Measurements from ENCODE around the gene SLC16A3.
"Not testable (repeated sequence)": the region's sequence is repeated elsewhere in the genome, so short reads cannot be mapped to it uniquely, and the experiment has no call there.

SLC16A3 gene

DNA sequence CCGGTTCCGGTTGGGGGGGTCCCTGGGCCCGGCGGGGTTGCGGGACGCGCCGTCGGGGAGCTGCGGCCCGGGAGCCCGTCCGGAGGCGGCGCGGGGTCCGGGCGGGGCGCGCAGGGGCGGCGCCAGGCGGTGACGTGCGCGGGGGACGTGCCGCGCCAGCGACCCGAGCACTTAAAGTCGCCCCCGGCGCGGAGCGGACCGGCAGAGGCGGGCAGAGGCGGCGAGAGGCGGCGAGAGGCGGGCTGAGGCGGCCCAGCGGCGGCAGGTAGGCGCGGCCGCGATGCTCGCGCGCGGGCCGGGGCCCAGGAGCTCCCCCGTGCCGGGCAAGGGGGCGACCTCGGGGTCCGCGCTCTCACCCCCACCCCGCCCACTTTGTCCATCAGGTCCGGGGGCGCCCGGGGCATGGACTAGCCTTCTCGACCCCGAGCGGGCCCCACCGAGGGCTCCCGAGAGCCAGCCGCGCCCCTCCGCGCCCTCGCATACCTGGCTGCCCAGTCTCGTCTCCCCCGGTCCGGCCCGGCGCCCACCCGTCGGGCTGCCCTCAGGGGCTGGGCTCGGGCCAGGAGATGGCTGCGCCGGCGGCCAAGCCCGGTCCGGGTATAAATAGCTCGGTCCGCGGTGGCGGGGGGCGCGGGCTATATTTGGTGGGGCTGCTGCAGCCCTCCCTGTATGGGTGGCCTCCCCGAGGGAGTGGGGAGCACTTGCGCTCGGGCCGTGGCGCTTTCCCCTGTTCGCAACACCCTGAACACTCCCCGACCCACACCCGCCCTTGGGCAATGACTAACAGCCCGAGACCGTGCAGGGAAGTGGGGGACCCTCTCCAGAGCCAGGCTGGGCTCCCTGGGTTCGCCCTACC lies at the start of gene SLC16A3:
Gene SLC16A3 (plus strand): TSS at position 201 of the 856 bp plus-strand sequence. CDS start 6,967 bp downstream, outside the sequence.
- peak; percentile 88 for DNase-seq (ENCODE audit: low read depth, low spot score)

DNA sequence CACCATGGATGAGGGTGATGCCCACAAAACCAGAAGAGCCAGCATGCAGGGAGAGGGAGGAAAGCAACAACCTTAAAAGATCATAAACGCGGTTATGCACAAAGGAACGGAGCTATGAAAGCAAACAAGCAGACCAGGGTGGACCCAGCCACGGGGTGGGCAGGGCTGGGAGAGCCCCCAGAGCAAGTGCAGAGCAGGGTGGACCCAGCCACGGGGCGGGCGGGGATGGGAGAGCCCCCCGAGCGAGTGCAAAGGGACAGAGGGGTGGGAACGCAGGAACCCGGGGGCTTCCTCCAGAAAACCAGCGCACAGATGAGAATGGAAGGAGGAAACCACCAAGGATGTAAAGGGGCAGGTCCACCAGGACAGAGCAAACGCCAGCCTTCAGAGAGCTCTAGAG lies 49.4 kb upstream of the SLC16A3 start:
- no peak for DNase-seq (ENCODE audit: low read depth, low spot score)

DNA sequence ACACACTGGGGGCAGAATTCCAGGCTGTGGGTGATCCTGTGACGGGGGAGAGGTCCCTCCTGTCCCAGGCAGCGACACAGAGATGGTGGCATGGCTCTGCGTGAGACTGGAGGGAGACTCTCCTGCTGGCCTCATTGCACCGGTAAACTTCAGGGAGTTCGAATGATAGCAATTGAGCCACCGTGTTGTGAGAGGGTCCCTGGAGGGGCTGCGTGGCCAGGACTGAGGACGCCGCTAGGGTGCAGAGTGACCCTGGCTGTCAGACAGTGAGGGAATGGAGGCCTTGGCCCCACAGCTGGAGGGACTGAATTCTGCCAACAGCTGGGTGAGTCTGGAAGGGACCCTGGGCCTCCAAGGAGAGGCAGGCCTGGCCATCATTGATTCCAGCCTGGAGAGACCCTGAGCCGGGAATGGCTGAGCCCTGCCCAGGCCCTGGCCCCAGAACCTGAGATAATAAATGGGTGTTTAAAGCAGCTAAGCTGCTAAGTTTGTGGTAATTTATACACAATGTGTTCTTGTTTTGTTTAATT lies 48.8 kb upstream of the SLC16A3 start:
- DNase-seq (ENCODE audit: low read depth, low spot score), result no peak

DNA sequence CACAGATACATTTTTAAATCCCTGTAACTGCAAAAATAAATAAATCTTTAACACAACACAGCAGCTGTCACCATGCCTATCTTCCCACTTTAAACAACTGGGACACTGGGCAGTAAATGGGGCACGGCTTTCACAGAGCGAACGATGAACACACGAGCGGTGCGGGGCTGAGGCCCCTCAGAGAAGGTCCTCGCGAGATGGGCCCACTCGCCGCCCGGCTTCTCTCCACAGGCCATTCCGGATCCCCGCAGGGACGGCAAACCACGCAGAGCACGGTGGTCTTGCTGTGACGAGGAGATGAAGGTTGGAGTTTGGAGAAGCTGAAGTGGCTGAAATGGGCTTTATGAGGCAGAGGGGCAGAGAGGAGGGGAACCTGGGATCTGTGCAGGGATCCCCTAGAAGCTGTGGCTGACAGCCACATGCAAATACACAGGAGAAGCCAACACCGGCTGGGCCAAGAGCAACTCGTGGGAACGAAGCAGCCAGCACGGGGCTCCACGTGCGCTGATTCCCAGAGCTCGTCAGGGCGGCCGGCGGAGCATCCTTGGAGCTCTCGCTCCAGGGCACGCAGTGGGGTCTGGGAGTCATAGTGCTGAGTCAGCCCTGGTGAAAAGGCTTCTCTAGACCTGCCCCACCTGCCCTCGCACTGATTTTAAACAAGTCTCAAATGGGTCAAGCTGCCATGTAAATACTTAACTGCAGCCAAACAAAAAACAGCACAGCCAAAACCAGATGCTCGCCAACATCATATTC lies 47.9 kb upstream of the SLC16A3 start:
- DNase-seq (ENCODE audit: low read depth, low spot score), result no peak

DNA sequence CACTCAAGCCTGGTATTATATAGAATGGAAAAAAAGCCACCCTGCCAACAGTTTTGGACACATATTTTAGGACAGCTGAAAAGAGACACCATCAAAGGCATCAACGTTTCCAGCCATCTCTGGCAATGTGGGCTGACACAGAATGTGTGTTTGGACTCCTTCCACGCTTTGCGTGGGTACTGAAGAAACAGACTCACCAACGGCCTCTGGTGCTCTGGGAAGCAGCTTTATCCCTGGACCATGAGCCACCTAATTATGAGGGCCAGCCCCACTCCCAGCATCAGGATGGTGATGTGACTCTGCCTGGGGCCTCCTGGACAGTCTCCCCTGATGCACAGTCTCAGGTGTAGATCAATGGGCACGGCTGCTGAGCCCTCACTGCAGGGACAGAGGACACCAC lies 44.1 kb upstream of the SLC16A3 start:
- DNase-seq (ENCODE audit: low read depth, low spot score), result no peak

DNA sequence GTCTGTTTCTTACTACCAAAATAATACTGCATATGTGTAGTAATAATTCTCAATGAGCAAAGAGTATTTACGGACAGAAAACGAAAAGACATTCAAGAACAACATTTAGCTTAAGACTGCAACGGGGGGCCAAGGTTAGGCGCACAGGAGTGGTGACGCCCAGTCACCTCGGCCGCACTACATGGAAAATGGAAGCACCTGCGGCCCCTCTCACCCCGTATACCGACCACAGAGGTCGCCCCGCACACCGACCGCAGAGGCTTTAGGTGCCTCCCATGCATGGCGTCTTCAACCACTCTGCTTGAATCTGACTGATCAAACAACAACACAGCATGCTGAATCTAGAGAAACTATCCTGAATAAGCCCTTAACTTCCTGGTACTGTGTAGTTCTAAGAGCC lies 42.6 kb upstream of the SLC16A3 start:
- DNase-seq (ENCODE audit: low read depth, low spot score), result no peak

DNA sequence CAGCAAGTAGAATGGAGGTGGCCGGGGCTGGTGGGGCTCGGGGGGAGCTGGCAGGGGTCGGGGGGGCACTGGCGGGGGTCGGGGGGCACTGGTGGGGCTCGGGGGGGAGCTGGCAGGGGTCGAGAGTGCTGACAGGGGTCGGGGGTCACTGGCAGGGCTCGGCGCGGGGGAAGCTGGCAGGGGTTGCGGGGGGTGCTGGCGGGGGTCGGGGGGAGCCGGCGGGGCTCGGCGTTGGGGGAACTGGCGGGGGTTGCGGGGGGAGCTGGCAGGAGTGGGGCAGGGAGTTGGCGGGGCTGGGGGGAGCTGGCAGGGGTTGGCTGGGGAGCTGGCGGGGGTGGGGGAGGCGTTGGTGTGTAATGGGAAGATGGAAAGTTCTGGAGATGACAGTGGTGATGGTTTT lies 41.3 kb upstream of the SLC16A3 start:
- no peak for DNase-seq (ENCODE audit: low read depth, low spot score)

DNA sequence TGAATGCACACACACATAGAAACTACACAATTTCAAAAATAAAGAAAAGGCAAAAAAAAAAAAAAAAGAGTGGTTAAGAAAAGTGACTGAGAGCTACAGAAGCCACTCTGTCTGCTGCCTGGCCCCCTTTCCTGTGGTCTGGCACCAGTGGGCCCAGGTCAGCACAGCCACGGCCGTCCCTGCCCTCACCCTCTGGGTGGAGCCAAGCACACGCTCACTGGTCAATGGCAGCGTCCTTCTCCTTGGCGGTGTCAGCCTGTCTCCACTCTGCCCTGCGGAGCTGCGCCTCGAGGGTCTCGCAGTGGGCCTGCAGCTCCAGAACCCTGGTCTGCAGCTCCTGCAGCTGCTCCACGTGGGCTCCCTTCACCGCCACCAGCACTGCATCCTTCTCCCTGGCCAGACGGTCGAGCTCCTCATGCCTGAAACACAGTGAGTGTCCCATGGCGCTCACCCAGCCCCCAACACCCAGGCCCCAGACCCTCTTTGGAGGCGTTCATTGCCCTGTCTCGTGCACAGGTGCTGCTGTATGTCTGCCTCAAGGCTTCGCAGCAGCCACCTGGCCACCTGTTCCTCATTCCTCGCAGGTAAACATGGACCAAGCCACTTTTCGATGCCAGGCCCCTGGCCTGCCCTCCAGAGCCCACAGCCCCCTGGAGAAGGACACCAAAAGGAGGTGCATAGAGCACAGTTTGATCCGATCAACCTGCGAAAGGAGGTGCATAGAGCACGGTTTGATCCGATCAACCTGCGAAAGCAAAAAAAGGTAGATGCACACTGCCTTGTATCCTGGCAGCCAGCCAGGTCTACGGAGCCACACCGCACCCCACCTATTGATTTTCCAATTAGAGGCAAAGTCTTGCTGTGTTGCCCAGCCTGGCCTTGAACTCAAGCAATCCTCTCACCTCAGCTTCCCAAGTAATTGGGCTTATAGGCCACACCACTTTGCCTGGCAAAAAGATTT lies 40.6 kb upstream of the SLC16A3 start:
- DNase-seq (ENCODE audit: low read depth, low spot score), result no peak

DNA sequence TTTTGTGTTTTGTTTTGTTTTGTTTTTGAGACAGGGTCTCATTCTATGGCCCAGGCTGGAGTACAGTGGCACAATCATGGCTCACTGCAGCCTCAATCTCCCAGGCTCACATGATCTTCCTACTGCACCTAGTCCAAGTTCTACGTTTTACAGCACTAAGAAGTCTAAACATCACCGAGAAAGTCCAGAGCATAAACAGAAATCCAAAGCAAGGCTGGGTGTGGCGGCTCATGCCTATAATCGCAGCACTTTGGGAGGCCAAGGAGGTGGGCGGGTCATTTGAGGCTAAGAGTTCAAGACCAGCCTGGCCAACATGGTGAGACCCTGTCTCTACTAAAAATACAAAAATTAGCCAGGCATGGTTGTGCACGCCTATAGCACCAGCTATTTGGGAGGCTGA lies 35.8 kb upstream of the SLC16A3 start:
- not testable (repeated sequence) for DNase-seq (ENCODE audit: low read depth, low spot score)

DNA sequence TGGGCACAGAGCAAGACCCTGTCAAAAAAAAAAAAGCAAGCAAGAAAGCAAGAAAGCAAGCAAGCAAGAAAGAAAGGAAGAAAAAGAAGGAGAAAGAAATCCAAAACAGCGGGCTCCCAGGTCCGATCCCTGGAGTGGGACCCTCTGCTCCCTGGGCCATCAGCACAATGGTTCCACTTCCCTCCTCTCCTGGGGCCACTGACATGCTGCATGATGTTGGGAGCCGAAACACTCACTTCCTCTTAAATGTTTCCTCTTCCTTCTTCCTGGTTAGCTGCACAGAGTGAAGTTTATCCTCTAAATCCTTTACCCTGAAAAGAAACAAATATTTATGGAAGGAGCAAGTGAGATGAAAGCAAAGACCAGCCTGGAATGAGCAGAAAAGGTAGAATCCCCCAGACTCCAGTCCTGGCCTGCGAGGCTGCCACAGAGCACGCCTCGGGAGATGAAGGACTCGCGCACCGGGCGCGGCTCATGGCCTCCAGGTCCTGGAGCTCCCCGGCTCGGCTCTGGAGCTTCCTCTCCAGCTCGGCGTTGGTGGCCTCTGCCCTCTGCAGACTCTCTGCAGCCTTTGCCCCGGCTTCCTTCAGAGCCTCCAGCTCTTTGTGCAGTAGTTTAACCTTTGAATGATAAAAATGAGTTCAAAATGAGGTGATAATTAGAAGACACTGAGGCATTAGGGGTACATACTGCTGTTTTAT lies 35.2 kb upstream of the SLC16A3 start:
- no peak for DNase-seq (ENCODE audit: low read depth, low spot score)

DNA sequence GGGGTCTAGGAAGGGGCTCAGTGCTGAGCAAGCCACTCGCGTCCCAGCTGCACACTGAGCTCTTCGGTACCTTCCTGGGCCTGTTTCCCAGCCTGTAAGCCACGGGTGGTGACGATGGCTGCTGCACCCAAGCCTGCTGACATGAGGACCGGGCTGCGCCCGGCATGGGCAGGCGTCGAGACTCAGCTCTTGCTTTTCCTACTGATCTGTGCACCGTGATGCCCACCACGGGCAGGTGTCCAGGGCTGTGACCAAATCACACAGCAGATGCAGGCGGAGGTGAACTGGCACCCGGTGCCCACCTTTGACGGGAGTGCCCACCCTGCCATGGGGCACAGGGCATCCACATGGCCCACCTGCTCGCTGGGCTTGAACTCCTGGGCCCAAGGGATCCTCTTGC lies 34.1 kb upstream of the SLC16A3 start:
- no peak for DNase-seq (ENCODE audit: low read depth, low spot score)

DNA sequence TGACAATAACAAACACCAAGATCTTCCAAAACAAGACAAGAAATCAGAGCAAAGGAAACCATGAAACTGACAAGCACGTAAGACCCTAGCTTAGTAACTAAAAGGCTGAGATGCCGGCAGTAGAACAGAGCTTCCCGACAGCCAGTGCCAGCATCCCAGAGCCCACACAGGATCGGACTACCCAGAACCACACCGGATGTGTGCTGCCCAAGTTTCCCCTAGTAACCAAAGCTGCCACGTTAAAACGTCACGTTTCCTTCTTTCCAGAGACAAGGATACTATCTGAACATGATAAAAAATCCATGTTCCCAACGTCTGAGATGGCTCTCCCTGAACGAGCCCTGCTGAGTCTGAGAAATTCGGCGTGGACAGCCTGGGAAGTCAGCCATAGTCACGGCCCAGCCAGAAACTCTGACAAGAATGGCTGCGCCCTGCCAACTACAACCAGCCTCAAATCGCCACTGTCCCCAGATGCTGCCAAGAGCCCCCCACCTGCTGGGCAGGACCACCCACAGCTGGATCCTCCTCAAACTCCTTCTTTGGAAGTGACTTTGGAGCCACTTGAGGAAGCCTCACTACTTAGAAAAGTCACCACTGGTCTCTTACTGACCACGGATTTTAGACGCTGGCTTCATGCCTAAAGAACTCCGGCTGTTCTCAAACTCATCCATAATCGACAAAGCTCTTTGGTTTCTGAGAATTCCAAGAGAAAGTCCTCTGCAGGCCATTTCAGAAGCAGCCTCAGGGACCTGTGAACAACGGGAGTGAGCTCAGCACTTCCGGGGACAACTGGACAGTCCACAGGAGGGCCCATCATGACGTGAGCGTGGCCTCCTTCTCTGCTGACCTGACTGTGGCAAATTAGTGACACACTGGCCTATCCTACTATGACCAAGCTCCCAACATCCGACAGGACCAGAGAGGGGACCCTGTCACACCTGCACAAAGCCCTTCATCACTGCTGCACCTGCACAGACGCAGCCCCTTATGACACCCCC lies 32.9 kb upstream of the SLC16A3 start:
- no peak for DNase-seq (ENCODE audit: low read depth, low spot score)

DNA sequence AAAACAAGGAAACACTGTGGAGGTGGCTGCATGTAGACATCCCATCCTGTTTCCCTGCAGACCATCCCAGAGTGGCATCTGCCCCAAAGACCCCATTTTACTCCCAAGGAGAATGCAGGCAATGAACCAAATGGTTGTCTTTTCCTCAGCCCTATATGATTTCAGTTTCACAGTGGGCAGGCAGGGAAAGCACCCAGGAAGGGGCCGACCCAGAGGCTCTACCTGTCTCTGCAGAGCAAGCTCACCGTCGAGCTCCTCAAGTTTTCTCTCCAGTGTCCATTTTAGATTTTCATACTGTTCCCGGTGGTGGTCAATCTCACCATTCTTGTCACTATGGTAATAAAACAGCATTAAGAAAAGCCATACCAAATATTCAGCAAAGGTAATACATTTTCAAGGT lies 30.8 kb upstream of the SLC16A3 start:
- DNase-seq (ENCODE audit: low read depth, low spot score), result no peak

DNA sequence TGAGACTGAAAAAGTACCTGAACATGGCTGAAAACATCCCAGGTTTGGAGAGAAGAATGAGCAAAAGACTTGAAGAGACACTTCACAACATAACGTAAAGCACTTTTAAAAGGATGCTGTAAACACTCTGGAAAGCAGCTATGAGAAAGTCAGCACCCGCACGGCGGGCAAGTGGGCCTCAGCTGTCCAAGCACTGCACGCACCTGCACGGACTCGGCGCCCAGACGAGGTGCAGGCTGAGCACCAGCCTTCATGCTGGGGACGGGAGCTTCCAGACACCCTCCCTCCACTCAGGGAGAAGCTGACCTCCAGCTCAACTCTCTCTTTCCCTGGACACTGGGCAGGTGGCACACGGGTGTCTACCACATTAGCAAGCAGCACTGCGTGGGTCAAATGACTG lies 29.3 kb upstream of the SLC16A3 start:
- no peak for DNase-seq (ENCODE audit: low read depth, low spot score)

DNA sequence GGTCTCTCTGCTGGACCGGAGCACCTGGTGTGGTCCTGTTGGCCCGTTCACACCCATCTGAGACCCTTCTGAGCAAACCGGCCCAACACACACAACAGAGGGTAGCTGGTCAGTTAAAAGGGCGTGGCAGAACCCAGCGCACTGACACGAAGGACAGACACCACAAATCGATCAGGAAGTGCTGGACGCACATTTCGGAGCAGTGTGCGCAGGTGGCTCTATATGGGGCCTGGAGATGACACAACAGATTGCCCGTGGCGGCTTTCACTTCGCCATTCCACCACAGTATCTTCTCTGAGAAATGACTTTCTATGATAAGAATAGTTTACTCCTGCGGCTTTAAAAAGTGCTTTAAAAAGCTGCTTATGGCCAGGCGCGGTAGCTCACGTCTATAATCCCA lies 28.7 kb upstream of the SLC16A3 start:
- no peak for DNase-seq (ENCODE audit: low read depth, low spot score)

DNA sequence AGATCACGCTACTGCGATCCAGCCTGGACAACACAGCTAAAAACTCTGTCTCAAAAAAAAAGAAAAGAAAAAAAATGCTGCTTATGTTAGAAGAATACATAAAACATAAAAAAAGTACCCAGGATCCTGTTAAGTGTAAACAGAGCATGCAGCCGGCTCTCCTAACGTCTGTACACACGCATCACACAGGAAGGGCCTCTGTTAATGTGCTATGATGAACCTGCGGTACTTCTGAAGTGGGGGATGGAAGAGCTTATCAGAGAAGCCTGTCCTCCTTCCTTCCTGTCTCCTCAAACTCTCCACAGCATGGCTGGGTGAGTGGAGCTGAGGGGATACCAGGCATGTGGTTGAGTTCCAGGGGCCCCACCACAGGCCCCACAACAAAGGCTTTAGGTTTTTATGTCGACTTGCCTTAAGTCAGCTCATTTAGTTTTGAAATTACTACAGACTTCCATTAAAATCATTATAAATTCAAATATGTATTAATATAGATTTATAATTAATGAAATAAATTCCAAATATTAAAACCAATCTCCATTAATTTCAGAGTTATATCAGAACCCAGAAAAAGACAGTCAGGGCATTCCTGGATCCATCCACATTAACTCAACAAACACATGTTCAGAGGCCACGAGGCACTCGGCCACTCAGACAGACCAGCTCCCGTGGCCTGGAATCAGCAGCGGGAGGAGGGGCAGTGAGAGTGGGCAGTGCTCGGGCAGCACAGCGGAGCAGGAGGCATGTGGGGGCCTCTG lies 27.9 kb upstream of the SLC16A3 start:
- DNase-seq (ENCODE audit: low read depth, low spot score), result no peak

DNA sequence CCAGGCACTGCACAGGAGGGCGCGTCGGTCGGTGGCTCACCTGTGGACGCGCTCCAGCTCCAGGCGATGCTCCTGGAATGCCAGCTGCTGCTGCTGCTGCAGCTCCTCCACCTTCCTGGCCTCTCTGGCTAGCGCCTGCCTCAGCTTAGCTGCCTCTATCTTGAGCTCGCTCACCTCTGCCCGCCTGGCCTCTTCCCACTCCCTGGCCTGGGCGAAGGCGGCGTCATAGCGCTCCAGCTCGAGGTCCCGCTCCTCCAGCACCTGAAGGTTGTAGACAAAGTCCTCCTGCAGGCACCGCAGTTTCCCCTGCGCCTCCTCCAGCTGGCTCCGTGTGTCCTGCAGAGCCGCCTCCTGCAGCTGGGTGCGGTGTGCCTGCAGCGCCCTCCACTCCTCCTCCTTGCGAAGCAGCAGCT lies 27.3 kb upstream of the SLC16A3 start:
- no peak for DNase-seq (ENCODE audit: low read depth, low spot score)

DNA sequence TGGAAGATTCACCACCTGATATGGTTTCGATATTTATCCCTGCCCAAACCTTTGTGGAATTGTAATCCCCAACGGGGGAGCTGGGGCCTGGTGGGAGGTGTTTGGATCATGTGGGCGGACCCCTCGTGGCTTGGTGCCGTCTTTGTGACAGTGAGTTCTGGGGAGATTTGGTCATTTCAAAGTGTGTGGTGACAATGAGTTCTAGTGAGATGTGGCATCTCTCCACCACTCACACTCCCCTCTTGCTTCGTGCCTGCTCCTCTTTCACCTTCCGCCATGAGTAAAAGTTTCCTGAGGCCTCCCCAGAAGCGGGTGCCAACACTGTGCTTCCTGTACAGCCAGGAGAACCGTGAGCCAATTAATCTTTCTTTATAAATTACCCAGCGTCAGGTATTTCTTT lies 25.9 kb upstream of the SLC16A3 start:
- DNase-seq (ENCODE audit: low read depth, low spot score), result no peak

DNA sequence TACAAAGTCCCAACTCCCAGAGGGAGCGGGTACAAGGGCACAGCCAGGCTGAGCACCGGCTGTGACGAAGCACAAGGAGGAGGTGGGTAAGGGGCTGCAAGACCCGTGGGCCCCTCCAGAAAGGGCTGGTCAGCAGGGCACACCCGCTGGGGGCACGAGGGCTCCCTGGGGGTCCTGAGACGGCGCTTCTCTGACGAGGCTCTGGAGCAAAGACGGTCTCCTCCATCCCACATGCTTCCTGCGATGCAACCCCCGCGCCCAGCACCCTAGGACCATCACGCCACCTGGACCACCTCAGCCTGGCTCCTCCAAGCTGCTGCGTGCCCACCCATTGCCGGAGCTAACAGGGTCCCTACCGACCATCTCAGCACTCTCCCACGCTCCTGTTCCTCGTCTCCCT lies 24.9 kb upstream of the SLC16A3 start:
- no peak for DNase-seq (ENCODE audit: low read depth, low spot score)
